ENCODE measurements around the gene TOMM7.
A peak's percentile ranks its signal among the peaks of the same experiment; 100 is the strongest.
"Not testable (repeated sequence)": the region's sequence is repeated elsewhere in the genome, so short reads cannot be mapped to it uniquely, and the experiment has no call there.

The TOMM7 gene

GRCh38 chr7:22853674-22854157, 31.1 kb upstream of the TOMM7 start:
- DNase-seq (ENCODE audit: low read depth in 2 of 2): peak in 1 of 2 donors; percentile 41

- no peak for DNase-seq (ENCODE audit: low read depth in 2 of 2)
Measured at GRCh38 chr7:22853138-22853537, 30.5 kb upstream of the TOMM7 start.

GRCh38 chr7:22851145-22851544, 28.5 kb upstream of the TOMM7 start:
- no peak for DNase-seq (ENCODE audit: low read depth in 2 of 2)

GRCh38 chr7:22850394-22850793, 27.7 kb upstream of the TOMM7 start:
- not testable (repeated sequence) for DNase-seq (ENCODE audit: low read depth in 2 of 2)

GRCh38 chr7:22849662-22850061, 27.0 kb upstream of the TOMM7 start:
- no peak for DNase-seq (ENCODE audit: low read depth in 2 of 2)

- no peak for DNase-seq (ENCODE audit: low read depth in 2 of 2)
Measured at GRCh38 chr7:22849172-22849571, 26.5 kb upstream of the TOMM7 start.

- no peak for DNase-seq (ENCODE audit: low read depth in 2 of 2)
Measured at GRCh38 chr7:22846961-22847360, 24.3 kb upstream of the TOMM7 start.

- DNase-seq (ENCODE audit: low read depth in 2 of 2): no peak
Measured at GRCh38 chr7:22845221-22845834, 22.7 kb upstream of the TOMM7 start.

GRCh38 chr7:22843681-22844309, 21.1 kb upstream of the TOMM7 start:
- DNase-seq (ENCODE audit: low read depth in 2 of 2): no peak

- DNase-seq (ENCODE audit: low read depth in 2 of 2): no peak
Measured at GRCh38 chr7:22842973-22843372, 20.3 kb upstream of the TOMM7 start.

GRCh38 chr7:22842383-22842941, 19.8 kb upstream of the TOMM7 start:
- no peak for DNase-seq (ENCODE audit: low read depth in 2 of 2)

GRCh38 chr7:22841954-22842353, 19.3 kb upstream of the TOMM7 start:
- DNase-seq (ENCODE audit: low read depth in 2 of 2): no peak

- no peak for DNase-seq (ENCODE audit: low read depth in 2 of 2)
Measured at GRCh38 chr7:22837308-22837707, 14.7 kb upstream of the TOMM7 start.

GRCh38 chr7:22836506-22836905, 13.9 kb upstream of the TOMM7 start:
- DNase-seq (ENCODE audit: low read depth in 2 of 2): not testable (repeated sequence)

GRCh38 chr7:22833957-22834356, 11.3 kb upstream of the TOMM7 start:
- no peak for DNase-seq (ENCODE audit: low read depth in 2 of 2)

- DNase-seq (ENCODE audit: low read depth in 2 of 2): no peak
Measured at GRCh38 chr7:22833113-22833855, 10.6 kb upstream of the TOMM7 start.

GRCh38 chr7:22832401-22832800, 9.8 kb upstream of the TOMM7 start:
- no peak for DNase-seq (ENCODE audit: low read depth in 2 of 2)

GRCh38 chr7:22831602-22832305, 9.1 kb upstream of the TOMM7 start:
- DNase-seq (ENCODE audit: low read depth in 2 of 2): no peak

- DNase-seq (ENCODE audit: low read depth in 2 of 2): no peak
Measured at GRCh38 chr7:22827563-22827962, 4.9 kb upstream of the TOMM7 start.

- DNase-seq (ENCODE audit: low read depth in 2 of 2): no peak
Measured at GRCh38 chr7:22826593-22826992, 3.9 kb upstream of the TOMM7 start.

GRCh38 chr7:22824760-22825159, 2.1 kb upstream of the TOMM7 start:
- no peak for DNase-seq (ENCODE audit: low read depth in 2 of 2)

- no peak for DNase-seq (ENCODE audit: low read depth in 2 of 2)
Measured at GRCh38 chr7:22823142-22823497, 471 bp upstream of the TOMM7 start.
